Esophagus muscularis mucosa (tissue), 4 donors: ENCODE measurements around the gene AMOTL2. TPM values are rescaled to one million over a fixed set of nuclear protein-coding genes. Genes with fewer than 3 reads are reported as not detected.
A peak's percentile ranks its signal among the peaks of the same experiment; 100 is the strongest.

ENCODE experiments used
- DNase-seq: peaks from one replicate; pipeline ENCODE4 v3.0.0-alpha.2; 2017; ENCODE audit errors: extremely low spot score
- H3K27ac ChIP-seq, 4 donors: fragments of 200-600 bp; sonication (generic); replicated peaks in 1 of 4; 1 replicate in 3 of 4; 2 replicates in 1 of 4; pipeline ENCODE4 v1.5.1; 2016 to 2019; ENCODE audit warnings: mild to moderate bottlenecking in 1 of 4
- H3K27me3 ChIP-seq, 4 donors: fragments of 200-600 bp; sonication (generic); one replicate each; pipeline versions ENCODE4 v1.5.1 to v1.6.0; 2016 to 2019
- H3K36me3 ChIP-seq, 4 donors: fragments of 200-600 bp; sonication (generic); one replicate each; pipeline ENCODE4 v1.5.1; 2016 to 2019
- H3K4me1 ChIP-seq, 4 donors: fragments of 200-600 bp; sonication (generic); one replicate each; pipeline ENCODE4 v1.5.1; 2016 to 2019
- H3K4me3 ChIP-seq, 4 donors: fragments of 200-600 bp; sonication (generic); 1 replicate in 2 of 4; 2 replicates in 2 of 4; pipeline ENCODE4 v1.5.1; 2016 to 2019; ENCODE audit warnings: mild to moderate bottlenecking in 4 of 4, moderate library complexity in 1 of 4
- H3K9me3 ChIP-seq, 4 donors: fragments of 200-600 bp; sonication (generic); 1 replicate in 3 of 4; 2 replicates in 1 of 4; pipeline ENCODE4 v1.5.1; 2016 to 2019
- EP300 ChIP-seq: sonication (generic); formaldehyde crosslinking; IDR thresholded peaks from one replicate; pipeline ENCODE4 v1.6.1; 2017; ENCODE audit warnings: antibody characterized with exemption
- POLR2A ChIP-seq: fragments of 450-650 bp; IDR thresholded peaks from one replicate; pipeline ENCODE4 v1.6.1; 2017; ENCODE audit warnings: antibody characterized with exemption, moderate library complexity, mild to moderate bottlenecking, low read depth
- POLR2AphosphoS5 ChIP-seq, 2 donors: sonication (generic); formaldehyde crosslinking; IDR thresholded peaks; one replicate each; pipeline ENCODE4 v1.6.1; 2017; ENCODE audit warnings: antibody characterized with exemption in 2 of 2
- WGBS: methylation state at CpG from one replicate; pipeline ENCODE4 v1.1.5; 2018; 5-methylcytosine and 5-hydroxymethylcytosine counted together
- intact Hi-C: fragments of 100-400 bp; cut with DNase I; formaldehyde crosslinking; loops from one replicate; pipeline ENCODE4 v1.15.1; 2023
- total RNA-seq, 4 donors: library from RNA; depleted of rRNA; stranded (reverse); fragments of >200 nt; gene quantifications; one replicate each; pipeline versions ENCODE4 v1.1.0 to v1.2.1, GENCODE V29; 2016
- TF ChIP-seq, protein P1 (sequence below), 3 experiments: fragments of 200-600 bp in 2 of 3; fragments of 450-650 bp in 1 of 3; sonication (generic) in 2 of 3; IDR thresholded peaks; one replicate each; pipeline ENCODE4 v1.5.1; 2017 to 2019; ENCODE audit warnings: antibody characterized with exemption in 3 of 3, mild to moderate bottlenecking in 2 of 3, moderate library complexity in 1 of 3

The AMOTL2 gene
- total RNA-seq, 4 donors from 2014 or later = 111 to 313 (median 155) TPM

DNA sequence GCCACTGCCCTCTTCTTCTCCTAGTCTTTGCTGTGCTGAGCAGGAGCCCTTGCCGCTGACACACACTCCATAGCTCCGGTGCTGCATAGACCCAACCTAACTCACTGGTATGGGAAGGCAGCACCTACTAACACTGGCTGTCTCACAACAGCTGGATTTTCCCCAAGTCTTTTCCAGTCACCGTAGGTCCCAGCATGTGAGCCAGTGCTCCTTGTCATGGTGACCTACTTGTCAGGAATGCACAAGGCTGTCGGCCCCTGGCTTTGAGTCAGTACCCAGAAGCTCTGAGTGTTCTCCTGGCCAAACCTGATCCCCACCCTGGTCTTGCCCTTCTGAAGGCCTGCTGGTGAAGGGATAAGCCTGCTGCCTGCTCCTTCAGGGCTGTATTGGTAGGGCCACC, 25.7 kb downstream of the AMOTL2 start:
- Histone ChIP-seq H3K27me3 (no peaks in the 10 kb centered on the region), H3K9me3 (peaks cover 0 to 9% (median 3%) of the 10 kb centered on the region in 4 donors), H3K36me3 (peaks cover 0 to 28% (median 5%) of the 10 kb centered on the region in 4 donors), H3K4me3 (no peak overlapping the region), H3K4me1 (peaks cover 30 to 41% (median 39%) of the 10 kb centered on the region in 4 donors), H3K27ac (peak overlapping the region in 2 of 4 donors; percentile 20 to 28)
- 94% methylated on average over 2 of the region's 4 CpGs for WGBS
- DNase-seq = no peak
- TF ChIP-seq EP300 (no peak), POLR2A (no peak), POLR2AphosphoS5 (IDR thresholded peaks at IDR 0.05) (no peak)
- TF ChIP-seq, protein P1, sequence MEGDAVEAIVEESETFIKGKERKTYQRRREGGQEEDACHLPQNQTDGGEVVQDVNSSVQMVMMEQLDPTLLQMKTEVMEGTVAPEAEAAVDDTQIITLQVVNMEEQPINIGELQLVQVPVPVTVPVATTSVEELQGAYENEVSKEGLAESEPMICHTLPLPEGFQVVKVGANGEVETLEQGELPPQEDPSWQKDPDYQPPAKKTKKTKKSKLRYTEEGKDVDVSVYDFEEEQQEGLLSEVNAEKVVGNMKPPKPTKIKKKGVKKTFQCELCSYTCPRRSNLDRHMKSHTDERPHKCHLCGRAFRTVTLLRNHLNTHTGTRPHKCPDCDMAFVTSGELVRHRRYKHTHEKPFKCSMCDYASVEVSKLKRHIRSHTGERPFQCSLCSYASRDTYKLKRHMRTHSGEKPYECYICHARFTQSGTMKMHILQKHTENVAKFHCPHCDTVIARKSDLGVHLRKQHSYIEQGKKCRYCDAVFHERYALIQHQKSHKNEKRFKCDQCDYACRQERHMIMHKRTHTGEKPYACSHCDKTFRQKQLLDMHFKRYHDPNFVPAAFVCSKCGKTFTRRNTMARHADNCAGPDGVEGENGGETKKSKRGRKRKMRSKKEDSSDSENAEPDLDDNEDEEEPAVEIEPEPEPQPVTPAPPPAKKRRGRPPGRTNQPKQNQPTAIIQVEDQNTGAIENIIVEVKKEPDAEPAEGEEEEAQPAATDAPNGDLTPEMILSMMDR (IDR thresholded peaks at IDR 0.05) = no peak
- intact Hi-C loops = no loop called here

DNA sequence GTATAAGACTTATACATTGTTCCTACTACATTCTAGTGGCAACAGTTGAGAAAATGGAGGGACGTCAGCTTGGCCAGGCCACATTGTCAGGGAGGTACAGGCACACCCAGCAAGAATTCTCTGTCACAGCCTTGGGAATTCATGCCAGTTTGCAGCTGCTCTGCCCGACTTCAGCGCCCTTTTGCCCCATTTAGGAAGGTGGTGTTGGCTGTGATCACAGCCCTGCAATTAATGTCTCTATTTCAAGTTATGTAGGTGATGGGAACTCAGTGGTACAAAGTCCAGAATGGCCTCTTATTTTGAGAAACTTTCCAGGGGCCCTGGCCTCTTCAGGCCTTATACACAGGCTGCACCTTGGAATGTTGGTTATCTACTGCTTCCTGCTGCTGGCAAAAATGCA, 26.7 kb downstream of the AMOTL2 start:
- peaks cover 23 to 32% (median 30%) of the 10 kb centered on the region in 4 donors for H3K4me1 ChIP-seq
- no peak for DNase-seq
- no peaks in the 10 kb centered on the region for H3K27me3 ChIP-seq
- no peak overlapping the region for H3K4me3 ChIP-seq
- TF ChIP-seq POLR2A (no peak), EP300 (no peak), POLR2AphosphoS5 (IDR thresholded peaks at IDR 0.05) (no peak)
- TF ChIP-seq, protein P1 (IDR thresholded peaks at IDR 0.05) = no peak
- H3K36me3 ChIP-seq = peaks cover 0 to 21% (median under 1%) of the 10 kb centered on the region in 4 donors
- peaks cover 0 to 9% (median 3%) of the 10 kb centered on the region in 4 donors for H3K9me3 ChIP-seq
- intact Hi-C loops = no loop called here
- WGBS = 98% methylated on average over 3 of the region's 3 CpGs
- no peak overlapping the region for H3K27ac ChIP-seq

DNA sequence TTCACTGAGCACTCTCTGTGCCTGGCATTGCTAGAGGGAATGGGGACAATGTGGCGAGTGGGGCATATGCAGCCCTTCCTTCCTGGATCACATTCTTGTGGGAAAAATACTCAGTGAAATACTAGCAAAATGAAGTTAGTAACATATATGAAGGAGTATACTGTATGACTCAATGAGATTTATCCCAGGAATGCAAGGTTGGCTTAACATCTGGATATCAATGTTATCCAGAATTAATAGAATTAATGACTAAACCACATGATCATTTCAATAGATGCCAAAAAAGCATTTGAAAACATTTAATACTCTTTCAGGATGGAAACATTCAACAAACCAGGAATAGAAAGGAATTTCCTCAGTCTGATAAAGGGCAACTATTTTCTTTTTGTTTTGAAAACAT, 27.5 kb downstream of the AMOTL2 start:
- Histone ChIP-seq H3K9me3 (peaks cover 0 to 9% (median 3%) of the 10 kb centered on the region in 4 donors), H3K4me1 (peaks cover 15 to 32% (median 29%) of the 10 kb centered on the region in 4 donors), H3K27me3 (no peaks in the 10 kb centered on the region), H3K36me3 (peaks cover 0 to 13% (median 0%) of the 10 kb centered on the region in 4 donors), H3K4me3 (no peak overlapping the region), H3K27ac (no peak overlapping the region)
- 0% methylated on average over 1 of the region's 1 CpG for WGBS
- intact Hi-C loops = no loop called here
- TF ChIP-seq POLR2A = no peak
- TF ChIP-seq, protein P1 (IDR thresholded peaks at IDR 0.05) = no peak
- no peak for TF ChIP-seq EP300
- TF ChIP-seq POLR2AphosphoS5 (IDR thresholded peaks at IDR 0.05) = no peak
- no peak for DNase-seq

DNA sequence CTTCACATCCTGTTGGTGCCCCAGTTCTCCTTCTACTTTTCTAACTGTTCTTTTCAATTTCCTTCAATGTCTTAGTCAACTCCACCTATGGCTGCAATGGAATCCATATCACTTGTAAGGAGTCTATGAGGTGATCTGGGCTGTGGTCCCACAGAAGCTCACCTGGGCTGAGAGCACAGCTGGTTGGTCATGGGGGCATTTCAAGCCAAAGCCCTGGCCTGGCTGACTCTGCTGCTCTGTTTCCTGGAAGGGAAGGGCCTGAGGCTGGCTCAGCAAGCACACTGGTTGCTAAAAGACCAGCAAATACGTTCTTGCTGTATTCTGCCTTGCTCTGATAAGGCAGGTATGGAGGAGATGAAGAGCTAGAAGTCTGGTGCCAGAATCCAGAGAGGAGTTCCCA, 29.0 kb downstream of the AMOTL2 start:
- DNase-seq = no peak
- Histone ChIP-seq H3K27me3 (no peaks in the 10 kb centered on the region), H3K27ac (no peak overlapping the region), H3K36me3 (no peaks in the 10 kb centered on the region), H3K9me3 (peaks cover 0 to 9% (median 3%) of the 10 kb centered on the region in 4 donors), H3K4me1 (peaks cover 5 to 35% (median 24%) of the 10 kb centered on the region in 4 donors), H3K4me3 (no peak overlapping the region)
- TF ChIP-seq EP300 (no peak), POLR2A (no peak), POLR2AphosphoS5 (IDR thresholded peaks at IDR 0.05) (no peak)
- TF ChIP-seq, protein P1 (IDR thresholded peaks at IDR 0.05) = no peak
- intact Hi-C loops = no loop called here
- 83% methylated on average over 1 of the region's 1 CpG for WGBS

DNA sequence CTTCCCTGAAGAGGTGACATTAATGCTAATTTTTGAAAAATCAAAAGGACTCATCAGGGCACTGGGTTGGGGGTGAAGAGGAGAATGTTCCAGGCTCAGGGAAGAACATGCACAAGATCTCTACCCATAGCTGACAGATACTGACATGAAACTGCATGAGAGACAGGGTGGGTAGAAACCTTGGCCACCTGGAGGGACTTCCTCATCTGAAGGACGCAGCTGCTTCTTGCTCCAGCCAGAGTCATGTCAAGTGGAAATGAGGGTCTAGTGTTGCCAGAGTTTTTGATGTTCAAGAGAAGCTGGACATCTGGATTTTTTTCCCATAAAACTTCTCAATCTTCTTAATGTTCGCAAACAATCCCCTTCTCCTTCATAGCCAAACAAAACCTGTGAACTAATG, 29.7 kb downstream of the AMOTL2 start:
- no peaks in the 10 kb centered on the region for H3K36me3 ChIP-seq
- no peaks in the 10 kb centered on the region for H3K27me3 ChIP-seq
- no peak for DNase-seq
- H3K4me1 ChIP-seq = peaks cover 5 to 42% (median 30%) of the 10 kb centered on the region in 4 donors
- 62% methylated on average over 2 of the region's 2 CpGs for WGBS
- no peak overlapping the region for H3K4me3 ChIP-seq
- no peak for TF ChIP-seq EP300
- no peak for TF ChIP-seq POLR2A
- TF ChIP-seq, protein P1 (IDR thresholded peaks at IDR 0.05) = no peak
- no peak for TF ChIP-seq POLR2AphosphoS5 (IDR thresholded peaks at IDR 0.05)
- H3K27ac ChIP-seq = no peak overlapping the region
- peaks cover 0 to 9% (median 3%) of the 10 kb centered on the region in 4 donors for H3K9me3 ChIP-seq
- intact Hi-C loops = no loop called here
